ENCODE results near the gene SLC6A5.
A peak's percentile ranks its signal among the peaks of the same experiment; 100 is the strongest.

The SLC6A5 gene

GRCh38 chr11:20623252-20623651 is 23.8 kb downstream of the SLC6A5 start:
- H3K4me3 ChIP-seq (ENCODE audit: low read depth, low read length): no peak overlapping the region
- DNase-seq (ENCODE audit: low read depth): peak; percentile 8
- TF ChIP-seq MYC (IDR thresholded peaks at IDR 0.05; ENCODE audit: low read depth, low read length) (no peak), POLR2A (IDR thresholded peaks at IDR 0.05; ENCODE audit: extremely low read depth, insufficient read length) (no peak)
- TF ChIP-seq, protein P1, sequence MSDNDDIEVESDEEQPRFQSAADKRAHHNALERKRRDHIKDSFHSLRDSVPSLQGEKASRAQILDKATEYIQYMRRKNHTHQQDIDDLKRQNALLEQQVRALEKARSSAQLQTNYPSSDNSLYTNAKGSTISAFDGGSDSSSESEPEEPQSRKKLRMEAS (IDR thresholded peaks at IDR 0.05; ENCODE audit: low read depth, low read length): no peak
- TF ChIP-seq, protein P2, sequence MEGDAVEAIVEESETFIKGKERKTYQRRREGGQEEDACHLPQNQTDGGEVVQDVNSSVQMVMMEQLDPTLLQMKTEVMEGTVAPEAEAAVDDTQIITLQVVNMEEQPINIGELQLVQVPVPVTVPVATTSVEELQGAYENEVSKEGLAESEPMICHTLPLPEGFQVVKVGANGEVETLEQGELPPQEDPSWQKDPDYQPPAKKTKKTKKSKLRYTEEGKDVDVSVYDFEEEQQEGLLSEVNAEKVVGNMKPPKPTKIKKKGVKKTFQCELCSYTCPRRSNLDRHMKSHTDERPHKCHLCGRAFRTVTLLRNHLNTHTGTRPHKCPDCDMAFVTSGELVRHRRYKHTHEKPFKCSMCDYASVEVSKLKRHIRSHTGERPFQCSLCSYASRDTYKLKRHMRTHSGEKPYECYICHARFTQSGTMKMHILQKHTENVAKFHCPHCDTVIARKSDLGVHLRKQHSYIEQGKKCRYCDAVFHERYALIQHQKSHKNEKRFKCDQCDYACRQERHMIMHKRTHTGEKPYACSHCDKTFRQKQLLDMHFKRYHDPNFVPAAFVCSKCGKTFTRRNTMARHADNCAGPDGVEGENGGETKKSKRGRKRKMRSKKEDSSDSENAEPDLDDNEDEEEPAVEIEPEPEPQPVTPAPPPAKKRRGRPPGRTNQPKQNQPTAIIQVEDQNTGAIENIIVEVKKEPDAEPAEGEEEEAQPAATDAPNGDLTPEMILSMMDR (IDR thresholded peaks at IDR 0.05; ENCODE audit: low read depth, low read length): no peak

DNA sequence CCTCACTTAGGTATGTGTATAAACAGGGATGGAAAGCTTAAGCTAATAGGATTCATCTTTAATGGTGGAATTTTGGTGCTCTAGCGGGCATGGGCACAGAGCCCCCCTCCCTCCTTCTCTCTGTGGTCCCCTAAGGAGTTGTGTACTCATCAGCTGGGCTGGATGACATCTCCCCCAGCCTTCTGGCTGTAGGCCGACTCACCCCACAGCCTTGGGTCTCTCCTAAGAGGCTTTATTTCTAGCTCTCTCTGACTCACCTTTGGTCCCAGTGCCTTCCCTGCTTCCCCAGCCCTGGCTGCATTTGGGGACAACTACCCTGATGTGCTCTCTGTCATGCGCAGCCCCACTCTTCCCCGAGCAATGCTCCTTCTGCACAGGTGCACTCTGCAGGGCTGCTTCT is 26.9 kb downstream of the SLC6A5 start:
- no peak for DNase-seq (ENCODE audit: low read depth)
- TF ChIP-seq, protein P2 (IDR thresholded peaks at IDR 0.05; ENCODE audit: low read depth, low read length): no peak
- TF ChIP-seq POLR2A (IDR thresholded peaks at IDR 0.05; ENCODE audit: extremely low read depth, insufficient read length) (no peak), MYC (IDR thresholded peaks at IDR 0.05; ENCODE audit: low read depth, low read length) (no peak)
- TF ChIP-seq, protein P1 (IDR thresholded peaks at IDR 0.05; ENCODE audit: low read depth, low read length): no peak
- no peak overlapping the region for H3K4me3 ChIP-seq (ENCODE audit: low read depth, low read length)

DNA sequence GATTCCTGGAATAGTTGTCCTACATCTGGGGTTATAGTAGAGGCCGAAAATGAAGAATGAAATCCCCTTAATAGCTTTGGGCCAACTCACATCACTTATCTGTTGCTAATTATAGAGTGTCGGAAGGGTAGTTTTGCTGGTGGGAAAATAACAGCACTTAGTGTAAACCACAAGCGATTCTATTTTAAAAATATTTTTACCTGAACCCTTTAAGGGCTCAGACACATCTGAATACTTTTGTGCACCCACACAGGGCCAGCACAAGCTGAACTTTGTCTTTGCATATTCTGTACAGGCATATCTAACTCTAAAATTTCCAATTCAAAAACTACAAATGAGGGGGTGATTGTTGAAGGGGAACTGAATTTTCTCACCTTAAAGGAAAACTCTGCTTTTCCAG is 27.6 kb downstream of the SLC6A5 start:
- no peak for DNase-seq (ENCODE audit: low read depth)
- TF ChIP-seq POLR2A (IDR thresholded peaks at IDR 0.05; ENCODE audit: extremely low read depth, insufficient read length): no peak
- TF ChIP-seq, protein P1 (IDR thresholded peaks at IDR 0.05; ENCODE audit: low read depth, low read length): no peak
- TF ChIP-seq, protein P2 (IDR thresholded peaks at IDR 0.05; ENCODE audit: low read depth, low read length): no peak
- no peak for TF ChIP-seq MYC (IDR thresholded peaks at IDR 0.05; ENCODE audit: low read depth, low read length)
- H3K4me3 ChIP-seq (ENCODE audit: low read depth, low read length): no peak overlapping the region

- no peak for DNase-seq (ENCODE audit: low read depth)
- TF ChIP-seq, protein P1 (IDR thresholded peaks at IDR 0.05; ENCODE audit: low read depth, low read length): no peak
- TF ChIP-seq, protein P2 (IDR thresholded peaks at IDR 0.05; ENCODE audit: low read depth, low read length): no peak
- no peak for TF ChIP-seq MYC (IDR thresholded peaks at IDR 0.05; ENCODE audit: low read depth, low read length)
- TF ChIP-seq POLR2A (IDR thresholded peaks at IDR 0.05; ENCODE audit: extremely low read depth, insufficient read length): no peak
- H3K4me3 ChIP-seq (ENCODE audit: low read depth, low read length): no peak overlapping the region
Observed at GRCh38 chr11:20627701-20628100, 28.3 kb downstream of the SLC6A5 start.

GRCh38 chr11:20631519-20632168 is 32.2 kb downstream of the SLC6A5 start:
- no peak overlapping the region for H3K4me3 ChIP-seq (ENCODE audit: low read depth, low read length)
- no peak for DNase-seq (ENCODE audit: low read depth)
- no peak for TF ChIP-seq POLR2A (IDR thresholded peaks at IDR 0.05; ENCODE audit: extremely low read depth, insufficient read length)
- TF ChIP-seq, protein P2 (IDR thresholded peaks at IDR 0.05; ENCODE audit: low read depth, low read length): no peak
- TF ChIP-seq, protein P1 (IDR thresholded peaks at IDR 0.05; ENCODE audit: low read depth, low read length): no peak
- no peak for TF ChIP-seq MYC (IDR thresholded peaks at IDR 0.05; ENCODE audit: low read depth, low read length)

All from NB4 (cell line).